SK-N-SH (cell line): Measurements from ENCODE around the gene PIK3C2B. TPM values are rescaled to one million over a fixed set of nuclear protein-coding genes. Genes with fewer than 3 reads are reported as not detected.

Source experiments
- CTCF ChIA-PET: fragments of 300-600, 350-600 bp; formaldehyde crosslinking; extraction: SDS; loops from one replicate; lab custom pipeline; 2021; lab: Yijun Ruan, JAX
- POLR2A ChIA-PET: fragments of 350-600 bp; sonication (Branson Sonifier 250); formaldehyde crosslinking; extraction: SDS; loops from one replicate; lab custom pipeline; 2020; ENCODE audit warnings: antibody characterized with exemption, inconsistent platforms; lab: Yijun Ruan, JAX
- DNase-seq: peaks from one replicate; pipeline ENCODE4 v3.0.0; 2012
- H2AFZ ChIP-seq: fragments of 200-600 bp; sonication (generic); 2 replicates; pipeline ENCODE4 v1.8.1; 2016; ENCODE audit warnings: antibody characterized with exemption, mild to moderate bottlenecking, low read depth
- H3F3A ChIP-seq: fragments of 200-600 bp; sonication (generic); replicated peaks from 2 replicates; pipeline ENCODE3; 2016; ENCODE audit warnings: antibody characterized with exemption, mild to moderate bottlenecking; ENCODE audit not compliant: insufficient read depth
- H3K27ac ChIP-seq, 2 experiments: fragments of 200-500 bp in 1 of 2; fragments of 200-600 bp in 1 of 2; sonication (Bioruptor generic) in 1 of 2; sonication (generic), shearing (Covaris generic) in 1 of 2; 2 replicates each; pipeline versions ENCODE4 v1.5.1 to v1.6.1; 2014 to 2016; ENCODE audit warnings: low read depth in 2 of 2, inconsistent platforms in 1 of 2, low read length in 1 of 2, mild to moderate bottlenecking in 1 of 2, mixed read lengths in 1 of 2
- H3K27me3 ChIP-seq: fragments of 200-600 bp; sonication (generic), shearing (Covaris generic); 2 replicates; pipeline ENCODE4 v1.6.1; 2016; ENCODE audit warnings: mixed run types; ENCODE audit not compliant: insufficient read depth
- H3K36me3 ChIP-seq, 2 experiments: fragments of 200-500 bp in 1 of 2; fragments of 200-600 bp in 1 of 2; sonication (Bioruptor generic) in 1 of 2; sonication (generic) in 1 of 2; replicated peaks in 1 of 2; 2 replicates each; pipeline versions ENCODE3 to v1.5.1; 2014 to 2016; ENCODE audit warnings: low read length in 1 of 2, mild to moderate bottlenecking in 1 of 2; ENCODE audit not compliant: insufficient read depth in 2 of 2, control insufficient read depth in 1 of 2
- H3K4me1 ChIP-seq, 2 experiments: fragments of 200-500 bp in 1 of 2; fragments of 200-600 bp in 1 of 2; sonication (Bioruptor generic) in 1 of 2; sonication (generic), shearing (Covaris generic) in 1 of 2; 2 replicates each; pipeline versions ENCODE4 v1.5.1 to v1.6.1; 2014 to 2016; ENCODE audit warnings: low read depth in 1 of 2, low read length in 1 of 2, mixed run types in 1 of 2; ENCODE audit not compliant: insufficient read depth in 2 of 2, control insufficient read depth in 1 of 2
- H3K4me2 ChIP-seq: fragments of 200-600 bp; sonication (generic), shearing (Covaris generic); 2 replicates; pipeline ENCODE4 v1.6.1; 2017; ENCODE audit warnings: mixed run types
- H3K4me3 ChIP-seq, 2 experiments: fragments of 200-500 bp in 1 of 2; fragments of 200-600 bp in 1 of 2; sonication (Bioruptor generic) in 1 of 2; sonication (generic), shearing (Covaris generic) in 1 of 2; 2 replicates each; pipeline versions ENCODE4 v1.5.1 to v1.8.1; 2014 to 2016; ENCODE audit warnings: low read depth in 2 of 2, inconsistent platforms in 1 of 2, low read length in 1 of 2, mild to moderate bottlenecking in 1 of 2, mixed read lengths in 1 of 2, moderate library complexity in 1 of 2
- H3K79me2 ChIP-seq: fragments of 200-600 bp; sonication (generic); 2 replicates; pipeline ENCODE4 v1.8.1; 2017; ENCODE audit warnings: mild to moderate bottlenecking; ENCODE audit not compliant: insufficient read depth
- H3K9ac ChIP-seq: fragments of 200-600 bp; sonication (generic); 2 replicates; pipeline ENCODE4 v1.6.1; 2017; ENCODE audit warnings: mixed run types
- H3K9me2 ChIP-seq: fragments of 200-600 bp; sonication (generic); 2 replicates; pipeline ENCODE4 v1.6.1; 2017; ENCODE audit warnings: mixed run types
- H3K9me3 ChIP-seq: fragments of 200-600 bp; sonication (generic); 2 replicates; pipeline ENCODE4 v1.6.1; 2017; ENCODE audit warnings: mixed run types, mild to moderate bottlenecking, moderate library complexity
- H4K20me1 ChIP-seq: fragments of 200-600 bp; sonication (generic); 2 replicates; pipeline ENCODE4 v1.6.1; 2017; ENCODE audit warnings: mild to moderate bottlenecking, mixed run types; ENCODE audit not compliant: insufficient read depth
- EP300 ChIP-seq, 2 experiments: IDR thresholded peaks; 2 replicates each; pipeline versions ENCODE4 v1.4.0 to v1.6.1; 2012; ENCODE audit warnings: borderline replicate concordance in 1 of 2, low read depth in 1 of 2, low read length in 1 of 2
- FOSL2 ChIP-seq: IDR thresholded peaks from 2 replicates; pipeline ENCODE4 v1.4.0; 2012; ENCODE audit warnings: low read depth, mild to moderate bottlenecking, moderate library complexity, borderline replicate concordance
- IRF3 ChIP-seq: fragments of 150-350 bp; IDR thresholded peaks from 2 replicates; pipeline ENCODE4 v1.6.1; 2016; ENCODE audit warnings: mild to moderate bottlenecking, low read depth, low read length
- JUND ChIP-seq: IDR thresholded peaks from 2 replicates; pipeline ENCODE4 v1.4.0; 2012
- MAX ChIP-seq: IDR thresholded peaks from 2 replicates; pipeline ENCODE4 v1.4.0; 2012; ENCODE audit warnings: low read depth
- MEF2A ChIP-seq: IDR thresholded peaks from 2 replicates; pipeline ENCODE4 v1.4.0; 2012; ENCODE audit warnings: low read depth, borderline replicate concordance
- MXI1 ChIP-seq: IDR thresholded peaks from 2 replicates; pipeline ENCODE4 v1.6.1; 2012; ENCODE audit warnings: mild to moderate bottlenecking, low read depth, low read length, improper control_type of control experiment
- NRF1 ChIP-seq: IDR thresholded peaks from 2 replicates; pipeline ENCODE4 v1.6.1; 2012; ENCODE audit warnings: low read depth, mild to moderate bottlenecking, low read length
- RAD21 ChIP-seq: IDR thresholded peaks from 2 replicates; pipeline ENCODE4 v1.6.1; 2012; ENCODE audit warnings: mild to moderate bottlenecking, low read length
- REST ChIP-seq: IDR thresholded peaks from 2 replicates; pipeline ENCODE4 v1.6.1; 2012; ENCODE audit warnings: mild to moderate bottlenecking, low read depth, low read length, moderate library complexity
- RXRA ChIP-seq: IDR thresholded peaks from 2 replicates; pipeline ENCODE4 v1.4.0; 2012; ENCODE audit warnings: low read depth, mild to moderate bottlenecking, borderline replicate concordance
- SIN3A ChIP-seq: IDR thresholded peaks from 2 replicates; pipeline ENCODE4 v1.6.1; 2012; ENCODE audit warnings: low read depth, mild to moderate bottlenecking, low read length, moderate library complexity, borderline replicate concordance
- TEAD4 ChIP-seq: IDR thresholded peaks from 2 replicates; pipeline ENCODE4 v1.4.0; 2012; ENCODE audit warnings: mild to moderate bottlenecking, borderline replicate concordance; ENCODE audit not compliant: insufficient read depth
- USF2 ChIP-seq: fragments of 150-350 bp; IDR thresholded peaks from 2 replicates; pipeline ENCODE4 v1.6.1; 2017; ENCODE audit warnings: antibody characterized with exemption, low read length, low read depth, borderline replicate concordance
- ZBTB33 ChIP-seq: IDR thresholded peaks from 2 replicates; pipeline ENCODE4 v1.4.0; 2012; ENCODE audit warnings: low read depth, borderline replicate concordance
- WGBS: methylation state at CpG from one replicate; pipeline ENCODE4 v1.1.6; 2017; ENCODE audit warnings: low lambda C conversion rate; 5-methylcytosine and 5-hydroxymethylcytosine counted together
- polyA plus RNA-seq, 3 experiments: library from polyadenylated mRNA; depleted of rRNA; stranded (reverse); fragments of >200 nt; gene quantifications; 2 replicates each; pipeline ENCODE4 v1.2.3, GENCODE V29; 2012
- TF ChIP-seq, protein P1 (sequence below): IDR thresholded peaks from 2 replicates; pipeline ENCODE4; 2012

Gene PIK3C2B
- polyA plus RNA-seq, 1 of the 3 experiments (the other 2 are of a cell fraction), result 6.5 TPM

DNA sequence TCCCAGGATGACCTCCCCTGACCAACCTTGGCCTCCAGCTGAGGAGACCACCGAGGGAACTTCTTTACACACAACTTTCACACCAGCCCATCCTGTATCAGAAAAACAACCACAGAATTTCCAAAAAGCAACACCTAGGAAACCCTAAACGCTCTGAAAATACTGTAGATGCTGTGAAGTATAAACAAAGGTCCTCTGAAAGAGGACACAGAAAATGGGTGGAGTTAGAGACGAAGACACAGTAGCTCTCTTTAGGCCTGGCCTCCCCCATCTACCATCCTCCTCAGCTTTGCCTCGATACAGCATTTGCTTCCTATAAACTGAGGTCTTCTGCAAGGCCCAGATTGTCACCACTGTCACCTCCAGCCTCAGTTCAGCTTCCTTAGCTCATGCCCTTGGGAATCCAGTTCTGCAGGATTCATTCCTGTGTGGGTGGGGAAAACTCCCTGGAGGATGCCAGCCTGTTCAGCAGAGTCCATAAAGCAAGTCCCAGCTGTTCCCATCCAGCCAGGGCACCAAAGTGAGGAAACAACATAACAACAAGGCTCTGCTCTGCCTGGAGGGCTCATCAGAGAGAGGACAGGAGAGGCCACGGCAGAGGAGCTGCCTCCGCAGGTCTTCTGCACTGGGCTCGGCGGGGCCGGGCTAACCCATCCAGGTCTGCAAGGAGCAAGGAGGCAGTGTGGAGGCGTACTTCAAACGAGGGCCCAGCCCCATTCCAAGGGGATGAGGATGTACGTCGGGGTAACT, 15.0 kb downstream of the PIK3C2B start:
- Histone ChIP-seq H3K4me2 (no peak overlapping the region), H3K27me3 (no peaks in the 10 kb centered on the region), H2AFZ (no peak overlapping the region), H3F3A (no peaks in the 10 kb centered on the region), H3K9ac (no peak overlapping the region), H3K36me3 (no peaks in the 10 kb centered on the region), H3K79me2 (no peaks in the 10 kb centered on the region), H3K4me3 (no peak overlapping the region), H4K20me1 (0 out of 2 replicates have a peak, but pooled peaks cover 2% of the 10 kb centered on the region), H3K9me3 (no peaks in the 10 kb centered on the region), H3K4me1 (peaks cover 0 to 15% of the 10 kb centered on the region in 2 experiments; a peak in 3 of 4 replicates), H3K27ac (no peak overlapping the region), H3K9me2 (no peaks in the 10 kb centered on the region)
- ChIA-PET CTCF (interaction anchor here (1.4 to 3.0 kb wide), 10 partner anchors 9 to 81 kb away, joined by 3 to 21 read pairs (median 9); partner anchors contain the start of gene PIK3C2B), POLR2A (no interaction called here)
- 85% methylated on average over 13 of the region's 13 CpGs for WGBS
- DNase-seq, result no peak
- TF ChIP-seq TEAD4 (no peak), MEF2A (no peak), RAD21 (no peak), RXRA (no peak), IRF3 (no peak), NRF1 (no peak), SIN3A (no peak), JUND (no peak), EP300 (IDR thresholded peaks at IDR 0.05; ENCODE audit: borderline replicate concordance in 1 of 2, low read depth in 1 of 2, low read length in 1 of 2) (no peak), REST (no peak), FOSL2 (no peak), USF2 (no peak), ZBTB33 (no peak), MAX (no peak), MXI1 (no peak)
- TF ChIP-seq, protein P1, sequence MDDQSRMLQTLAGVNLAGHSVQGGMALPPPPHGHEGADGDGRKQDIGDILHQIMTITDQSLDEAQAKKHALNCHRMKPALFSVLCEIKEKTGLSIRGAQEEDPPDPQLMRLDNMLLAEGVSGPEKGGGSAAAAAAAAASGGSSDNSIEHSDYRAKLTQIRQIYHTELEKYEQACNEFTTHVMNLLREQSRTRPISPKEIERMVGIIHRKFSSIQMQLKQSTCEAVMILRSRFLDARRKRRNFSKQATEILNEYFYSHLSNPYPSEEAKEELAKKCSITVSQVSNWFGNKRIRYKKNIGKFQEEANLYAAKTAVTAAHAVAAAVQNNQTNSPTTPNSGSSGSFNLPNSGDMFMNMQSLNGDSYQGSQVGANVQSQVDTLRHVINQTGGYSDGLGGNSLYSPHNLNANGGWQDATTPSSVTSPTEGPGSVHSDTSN, result no peak
